ENCODE data around the gene MIOX.

The MIOX gene

DNA sequence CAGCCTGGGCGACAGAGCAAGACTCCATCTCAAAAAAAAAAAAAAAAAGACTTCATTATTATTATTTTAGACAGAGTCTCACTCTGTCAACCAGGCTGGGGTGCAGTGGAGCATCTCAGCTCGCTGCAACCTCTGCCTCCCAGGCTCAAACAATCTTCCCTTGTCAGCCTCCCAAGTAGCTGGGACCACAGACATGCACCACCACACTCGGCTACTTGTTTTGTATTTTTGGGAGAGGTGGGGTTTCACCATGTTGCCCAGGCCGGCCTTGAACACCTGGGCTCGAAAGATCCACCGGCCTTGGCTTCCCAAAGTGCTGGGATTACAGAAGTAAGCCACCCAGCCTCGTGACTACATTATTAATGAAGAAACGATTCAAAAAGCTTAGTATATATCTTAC lies 48.5 kb downstream of the MIOX start:
- Histone ChIP-seq H3K4me1 (ENCODE audit: control insufficient read depth in 1 of 2, insufficient read depth in 1 of 2, low read depth in 1 of 2, low read length in 1 of 2) (peaks cover 73 to 79% of the 10 kb centered on the region in 2 experiments), H3K36me3 (no peaks in the 10 kb centered on the region), H3K4me3 (ENCODE audit: low read depth in 1 of 2, low read length in 1 of 2) (no peak overlapping the region), H3K27ac (peak overlapping the region; percentile 98), H3K9me3 (no peaks in the 10 kb centered on the region), H3K27me3 (no peaks in the 10 kb centered on the region)
- TF ChIP-seq, protein P1, sequence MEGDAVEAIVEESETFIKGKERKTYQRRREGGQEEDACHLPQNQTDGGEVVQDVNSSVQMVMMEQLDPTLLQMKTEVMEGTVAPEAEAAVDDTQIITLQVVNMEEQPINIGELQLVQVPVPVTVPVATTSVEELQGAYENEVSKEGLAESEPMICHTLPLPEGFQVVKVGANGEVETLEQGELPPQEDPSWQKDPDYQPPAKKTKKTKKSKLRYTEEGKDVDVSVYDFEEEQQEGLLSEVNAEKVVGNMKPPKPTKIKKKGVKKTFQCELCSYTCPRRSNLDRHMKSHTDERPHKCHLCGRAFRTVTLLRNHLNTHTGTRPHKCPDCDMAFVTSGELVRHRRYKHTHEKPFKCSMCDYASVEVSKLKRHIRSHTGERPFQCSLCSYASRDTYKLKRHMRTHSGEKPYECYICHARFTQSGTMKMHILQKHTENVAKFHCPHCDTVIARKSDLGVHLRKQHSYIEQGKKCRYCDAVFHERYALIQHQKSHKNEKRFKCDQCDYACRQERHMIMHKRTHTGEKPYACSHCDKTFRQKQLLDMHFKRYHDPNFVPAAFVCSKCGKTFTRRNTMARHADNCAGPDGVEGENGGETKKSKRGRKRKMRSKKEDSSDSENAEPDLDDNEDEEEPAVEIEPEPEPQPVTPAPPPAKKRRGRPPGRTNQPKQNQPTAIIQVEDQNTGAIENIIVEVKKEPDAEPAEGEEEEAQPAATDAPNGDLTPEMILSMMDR (IDR thresholded peaks at IDR 0.05), result no peak

DNA sequence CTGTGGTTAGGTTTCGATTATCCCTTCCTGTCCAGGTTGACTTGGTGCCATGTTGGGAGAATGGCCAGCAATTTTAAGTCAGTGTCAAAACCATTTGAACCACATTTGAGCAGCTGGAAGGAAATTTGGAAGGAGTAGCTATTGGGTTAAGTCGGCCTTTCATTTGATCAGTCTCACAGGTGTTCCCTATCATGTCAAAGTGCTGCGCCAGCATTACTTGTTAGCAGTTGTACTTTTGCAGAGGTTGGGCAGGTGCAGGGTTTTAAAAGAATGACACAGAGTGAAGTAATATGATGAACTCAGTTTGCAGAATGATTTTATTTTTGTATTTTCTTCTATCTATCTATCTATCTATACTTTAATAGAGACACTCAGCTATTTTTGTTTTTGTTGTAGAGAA lies 49.6 kb downstream of the MIOX start:
- H3K9me3 ChIP-seq, result no peaks in the 10 kb centered on the region
- peak overlapping the region; percentile 100 for H3K27ac ChIP-seq
- TF ChIP-seq, protein P1 (IDR thresholded peaks at IDR 0.05), result no peak
- H3K4me1 ChIP-seq (ENCODE audit: control insufficient read depth in 1 of 2, insufficient read depth in 1 of 2, low read depth in 1 of 2, low read length in 1 of 2), result peaks cover 82 to 91% of the 10 kb centered on the region in 2 experiments
- no peaks in the 10 kb centered on the region for H3K36me3 ChIP-seq
- H3K27me3 ChIP-seq, result no peaks in the 10 kb centered on the region
- H3K4me3 ChIP-seq (ENCODE audit: low read depth in 1 of 2, low read length in 1 of 2), result no peak overlapping the region

DNA sequence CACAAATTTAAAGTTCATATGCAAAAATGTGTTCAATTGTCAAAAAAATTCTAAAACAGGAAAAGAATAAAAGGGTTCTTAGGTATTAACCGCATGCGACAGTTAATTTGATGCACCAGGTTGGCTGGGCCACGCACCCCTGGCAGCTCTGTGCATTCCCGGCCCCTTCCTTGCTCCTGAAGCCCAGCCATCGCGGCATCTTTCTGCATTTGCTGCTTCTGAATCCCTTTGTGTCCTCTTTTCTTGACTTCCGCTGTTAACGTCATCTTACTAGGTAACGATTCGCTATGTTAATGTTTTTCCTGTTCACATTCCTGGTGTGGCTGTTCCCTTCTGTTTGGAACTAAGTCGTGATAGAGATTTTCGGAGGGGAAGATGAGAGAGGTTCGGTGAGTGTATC lies 51.1 kb downstream of the MIOX start:
- H3K4me1 ChIP-seq (ENCODE audit: control insufficient read depth in 1 of 2, insufficient read depth in 1 of 2, low read depth in 1 of 2, low read length in 1 of 2), result peaks cover 84 to 99% of the 10 kb centered on the region in 2 experiments
- H3K9me3 ChIP-seq, result no peaks in the 10 kb centered on the region
- H3K27ac ChIP-seq, result peak overlapping the region; percentile 100
- no peaks in the 10 kb centered on the region for H3K27me3 ChIP-seq
- H3K36me3 ChIP-seq, result no peaks in the 10 kb centered on the region
- TF ChIP-seq, protein P1 (IDR thresholded peaks at IDR 0.05), result no peak
- H3K4me3 ChIP-seq (ENCODE audit: low read depth in 1 of 2, low read length in 1 of 2), result peak overlapping the region; percentile 44 to 59

Measured in neutrophil (primary cell).